ENCODE measurements around the gene SLC6A7.
A peak's percentile ranks its signal among the peaks of the same experiment; 100 is the strongest.

DNA sequence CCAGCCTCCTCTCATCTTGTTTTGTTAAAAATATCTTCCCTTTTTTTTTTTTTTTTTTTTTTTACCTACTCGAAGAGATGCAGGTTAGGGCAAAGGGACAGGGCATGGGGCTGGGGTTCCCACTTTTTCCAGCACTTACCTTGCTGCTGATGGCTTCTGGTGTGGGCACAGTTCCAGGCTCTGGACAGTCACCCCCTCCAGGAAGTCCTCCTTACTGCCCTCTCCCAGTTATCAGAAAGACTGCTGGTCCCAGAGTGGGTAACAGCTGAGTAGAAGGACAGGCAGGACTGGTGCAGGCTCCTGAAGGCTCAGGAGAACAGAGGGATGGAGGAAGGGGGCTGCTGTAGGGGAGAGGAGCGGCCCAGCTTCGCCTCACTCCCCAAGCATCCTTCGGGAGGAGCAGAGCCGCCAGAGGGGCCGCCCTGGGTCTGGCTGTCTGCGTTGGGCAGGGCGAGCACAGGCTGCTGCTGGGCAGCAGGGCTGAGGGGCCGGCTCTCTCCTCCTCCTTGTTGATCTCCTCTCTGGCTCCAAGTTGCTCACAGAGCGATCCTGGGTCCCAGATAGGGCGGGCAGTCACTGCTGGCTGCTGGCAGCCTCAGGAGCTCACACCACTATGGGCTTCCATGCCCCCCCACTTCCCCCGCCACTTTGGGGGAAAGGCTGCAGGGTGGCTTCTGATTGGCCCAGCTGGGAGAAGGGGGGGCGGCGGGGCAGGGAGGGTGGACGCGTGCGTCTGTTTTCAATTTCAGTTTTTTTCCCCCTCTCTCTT is 34.4 kb upstream of the SLC6A7 start, which contains the start of gene PDGFRB:
- TF ChIP-seq, protein P1, sequence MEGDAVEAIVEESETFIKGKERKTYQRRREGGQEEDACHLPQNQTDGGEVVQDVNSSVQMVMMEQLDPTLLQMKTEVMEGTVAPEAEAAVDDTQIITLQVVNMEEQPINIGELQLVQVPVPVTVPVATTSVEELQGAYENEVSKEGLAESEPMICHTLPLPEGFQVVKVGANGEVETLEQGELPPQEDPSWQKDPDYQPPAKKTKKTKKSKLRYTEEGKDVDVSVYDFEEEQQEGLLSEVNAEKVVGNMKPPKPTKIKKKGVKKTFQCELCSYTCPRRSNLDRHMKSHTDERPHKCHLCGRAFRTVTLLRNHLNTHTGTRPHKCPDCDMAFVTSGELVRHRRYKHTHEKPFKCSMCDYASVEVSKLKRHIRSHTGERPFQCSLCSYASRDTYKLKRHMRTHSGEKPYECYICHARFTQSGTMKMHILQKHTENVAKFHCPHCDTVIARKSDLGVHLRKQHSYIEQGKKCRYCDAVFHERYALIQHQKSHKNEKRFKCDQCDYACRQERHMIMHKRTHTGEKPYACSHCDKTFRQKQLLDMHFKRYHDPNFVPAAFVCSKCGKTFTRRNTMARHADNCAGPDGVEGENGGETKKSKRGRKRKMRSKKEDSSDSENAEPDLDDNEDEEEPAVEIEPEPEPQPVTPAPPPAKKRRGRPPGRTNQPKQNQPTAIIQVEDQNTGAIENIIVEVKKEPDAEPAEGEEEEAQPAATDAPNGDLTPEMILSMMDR (IDR thresholded peaks at IDR 0.05): peak in 1 of 4 experiments; percentile 8
- TF ChIP-seq POLR2AphosphoS5 (IDR thresholded peaks at IDR 0.05): peak; percentile 76

All from gastroesophageal sphincter (tissue), 3 donors.